ENCODE data around the gene STIM2.

GRCh38 chr4:27009539-27009938, 148.9 kb downstream of the STIM2 start:
- TF ChIP-seq YY1 (IDR thresholded peaks at IDR 0.05; ENCODE audit: low read depth) (no peak), NFIC (IDR thresholded peaks at IDR 0.05) (no peak), CREB1 (IDR thresholded peaks at IDR 0.05; ENCODE audit: low read depth) (no peak), TEAD4 (IDR thresholded peaks at IDR 0.05) (no peak), FOXM1 (IDR thresholded peaks at IDR 0.05; ENCODE audit: borderline replicate concordance, low read depth) (no peak), MAX (IDR thresholded peaks at IDR 0.05) (no peak), EP300 (IDR thresholded peaks at IDR 0.05; ENCODE audit: borderline replicate concordance) (no peak), REST (IDR thresholded peaks at IDR 0.05; ENCODE audit: low read depth) (no peak), EGR1 (IDR thresholded peaks at IDR 0.05) (no peak), RAD21 (IDR thresholded peaks at IDR 0.05; ENCODE audit: low read depth) (no peak)
